HG03060 (cell line): ENCODE results near the gene REXO1.
"Not testable (repeated sequence)": the region's sequence is repeated elsewhere in the genome, so short reads cannot be mapped to it uniquely, and the experiment has no call there.

ENCODE experiments used
- ATAC-seq: cut with Tn5 transposase; IDR thresholded peaks from one replicate; pipeline ENCODE4 v1.9.1; 2021; ENCODE audit warnings: low read depth, moderate number of reproducible peaks; ENCODE audit not compliant: unreplicated experiment

Gene REXO1

GRCh38 chr19:1848399-1849131, at the start of gene REXO1:
Gene REXO1 (minus strand): TSS chr19:1848483. CDS start chr19:1848358, 125 bp downstream.
- ATAC-seq, result peak; percentile 74

GRCh38 chr19:1896508-1896907, 48.2 kb upstream of the REXO1 start:
- ATAC-seq, result no peak

GRCh38 chr19:1893791-1894190, 45.5 kb upstream of the REXO1 start:
- ATAC-seq, result no peak

- no peak for ATAC-seq
Observed at GRCh38 chr19:1889907-1890306, 41.6 kb upstream of the REXO1 start.

- ATAC-seq, result no peak
Observed at GRCh38 chr19:1888385-1888784, 40.1 kb upstream of the REXO1 start.

GRCh38 chr19:1886360-1886759, 38.1 kb upstream of the REXO1 start:
- ATAC-seq, result not testable (repeated sequence)

GRCh38 chr19:1885398-1886119, 37.3 kb upstream of the REXO1 start, which contains the start of gene ABHD17A:
Gene ABHD17A (minus strand): TSS chr19:1885496. CDS start chr19:1881566, 3,930 bp downstream.
- ATAC-seq, result not testable (repeated sequence)

GRCh38 chr19:1884719-1885334, 36.5 kb upstream of the REXO1 start:
- no peak for ATAC-seq

GRCh38 chr19:1884291-1884718, 36.0 kb upstream of the REXO1 start:
- no peak for ATAC-seq

GRCh38 chr19:1883784-1884183, 35.5 kb upstream of the REXO1 start:
- ATAC-seq, result no peak

- no peak for ATAC-seq
Observed at GRCh38 chr19:1882786-1883692, 34.8 kb upstream of the REXO1 start.

- ATAC-seq, result no peak
Observed at GRCh38 chr19:1882089-1882785, 34.0 kb upstream of the REXO1 start.

GRCh38 chr19:1881393-1882088, 33.3 kb upstream of the REXO1 start:
- not testable (repeated sequence) for ATAC-seq

- ATAC-seq, result no peak
Observed at GRCh38 chr19:1880611-1881392, 32.5 kb upstream of the REXO1 start.

GRCh38 chr19:1879982-1880381, 31.7 kb upstream of the REXO1 start:
- not testable (repeated sequence) for ATAC-seq

GRCh38 chr19:1878583-1878982, 30.3 kb upstream of the REXO1 start:
- not testable (repeated sequence) for ATAC-seq

- not testable (repeated sequence) for ATAC-seq
Observed at GRCh38 chr19:1877280-1877660, 29.0 kb upstream of the REXO1 start.
